ENCODE data around the gene ARMC10. TPM values are rescaled to one million over a fixed set of nuclear protein-coding genes. Genes with fewer than 3 reads are reported as not detected.

ARMC10 gene
- total RNA-seq, 2 experiments from 2014 or later: 27.0 to 31.5 TPM

- CTCF ChIA-PET: no interaction called here
- no peak for DNase-seq
- Mint-ChIP-seq H3K4me1 (peaks cover 7% of the 10 kb centered on the region), H3K27me3 (no peaks in the 10 kb centered on the region), H3K9me3 (no peaks in the 10 kb centered on the region), H3K27ac (no peak overlapping the region), H3K4me3 (no peak overlapping the region), H3K36me3 (ENCODE audit: low read depth) (peaks cover 41% of the 10 kb centered on the region)
- POLR2A ChIA-PET: no interaction called here
These were observed 42.1 kb downstream of the ARMC10 start for GRCh38 chr7:103116991-103117390.

GRCh38 chr7:103117465-103117864 lies 42.5 kb downstream of the ARMC10 start:
- Mint-ChIP-seq H3K27ac (no peak overlapping the region), H3K27me3 (no peaks in the 10 kb centered on the region), H3K4me1 (peaks cover 7% of the 10 kb centered on the region), H3K36me3 (ENCODE audit: low read depth) (peaks cover 41% of the 10 kb centered on the region), H3K4me3 (no peak overlapping the region), H3K9me3 (no peaks in the 10 kb centered on the region)
- CTCF ChIA-PET: no interaction called here
- DNase-seq: no peak
- POLR2A ChIA-PET: no interaction called here

- H3K9me3 Mint-ChIP-seq: no peaks in the 10 kb centered on the region
- CTCF ChIA-PET: interaction anchor here (0.6 kb wide), 1 partner anchor 10 kb away, joined by 3 read pairs; no protein-coding TSS in a partner anchor
- no peaks in the 10 kb centered on the region for H3K27me3 Mint-ChIP-seq
These were observed 44.9 kb downstream of the ARMC10 start for GRCh38 chr7:103119791-103120291.

GRCh38 chr7:103120362-103120761 lies 45.4 kb downstream of the ARMC10 start:
- no peak for DNase-seq
- CTCF ChIA-PET: interaction anchor here (0.6 kb wide), 1 partner anchor 10 kb away, joined by 3 read pairs; no protein-coding TSS in a partner anchor
- H3K27ac Mint-ChIP-seq: no peak overlapping the region
- peaks cover 32% of the 10 kb centered on the region for H3K36me3 Mint-ChIP-seq (ENCODE audit: low read depth)
- no peaks in the 10 kb centered on the region for H3K27me3 Mint-ChIP-seq
- H3K9me3 Mint-ChIP-seq: no peaks in the 10 kb centered on the region
- POLR2A ChIA-PET: no interaction called here
- no peaks in the 10 kb centered on the region for H3K4me1 Mint-ChIP-seq
- H3K4me3 Mint-ChIP-seq: no peak overlapping the region

More at GRCh38 chr7:103119791-103120291, 44.9 kb downstream of the ARMC10 start:
- no peak overlapping the region for H3K27ac Mint-ChIP-seq
- POLR2A ChIA-PET: no interaction called here
- H3K36me3 Mint-ChIP-seq (ENCODE audit: low read depth): peaks cover 34% of the 10 kb centered on the region
- H3K4me1 Mint-ChIP-seq: no peaks in the 10 kb centered on the region
- no peak for DNase-seq
- H3K4me3 Mint-ChIP-seq: no peak overlapping the region

- H3K4me3 Mint-ChIP-seq: no peak overlapping the region
- H3K27ac Mint-ChIP-seq: no peak overlapping the region
- POLR2A ChIA-PET: no interaction called here
- CTCF ChIA-PET: no interaction called here
- peaks cover 38% of the 10 kb centered on the region for H3K36me3 Mint-ChIP-seq (ENCODE audit: low read depth)
- no peaks in the 10 kb centered on the region for H3K27me3 Mint-ChIP-seq
- DNase-seq: no peak
- H3K4me1 Mint-ChIP-seq: no peaks in the 10 kb centered on the region
- H3K9me3 Mint-ChIP-seq: no peaks in the 10 kb centered on the region
These were observed 46.7 kb downstream of the ARMC10 start for GRCh38 chr7:103121641-103122040.

- no peaks in the 10 kb centered on the region for H3K9me3 Mint-ChIP-seq
These were observed 48.6 kb downstream of the ARMC10 start for GRCh38 chr7:103123529-103123928.

GRCh38 chr7:103124429-103124979 lies 49.6 kb downstream of the ARMC10 start:
- Mint-ChIP-seq H3K9me3 (no peaks in the 10 kb centered on the region), H3K27ac (no peak overlapping the region), H3K36me3 (ENCODE audit: low read depth) (peaks cover 43% of the 10 kb centered on the region), H3K27me3 (no peaks in the 10 kb centered on the region), H3K4me1 (no peaks in the 10 kb centered on the region), H3K4me3 (no peak overlapping the region)
- ChIA-PET CTCF (no interaction called here), POLR2A (no interaction called here)
- no peak for DNase-seq

More at GRCh38 chr7:103123529-103123928, 48.6 kb downstream of the ARMC10 start:
- Mint-ChIP-seq H3K27ac (no peak overlapping the region), H3K27me3 (no peaks in the 10 kb centered on the region), H3K4me1 (no peaks in the 10 kb centered on the region), H3K36me3 (ENCODE audit: low read depth) (peaks cover 45% of the 10 kb centered on the region), H3K4me3 (no peak overlapping the region)
- ChIA-PET POLR2A (no interaction called here), CTCF (no interaction called here)
- no peak for DNase-seq

- Mint-ChIP-seq H3K4me3 (no peak overlapping the region), H3K27ac (no peak overlapping the region), H3K36me3 (ENCODE audit: low read depth) (peaks cover 24% of the 10 kb centered on the region), H3K27me3 (no peaks in the 10 kb centered on the region), H3K4me1 (peaks cover 5% of the 10 kb centered on the region), H3K9me3 (no peaks in the 10 kb centered on the region)
- ChIA-PET POLR2A (no interaction called here), CTCF (no interaction called here)
- no peak for DNase-seq
These were observed 52.1 kb downstream of the ARMC10 start for GRCh38 chr7:103127006-103127405.

GRCh38 chr7:103129702-103130549 lies 55.0 kb downstream of the ARMC10 start:
- H3K9me3 Mint-ChIP-seq: no peaks in the 10 kb centered on the region
- no peak for DNase-seq
- peaks cover 6% of the 10 kb centered on the region for H3K4me1 Mint-ChIP-seq
- CTCF ChIA-PET: interaction anchor here (0.6 to 1.2 kb wide), 3 partner anchors 10 to 68 kb away, joined by 3 to 7 read pairs (median 4); partner anchors contain the start of gene ARMC10
- H3K27me3 Mint-ChIP-seq: no peaks in the 10 kb centered on the region
- no peak overlapping the region for H3K4me3 Mint-ChIP-seq
- POLR2A ChIA-PET: no interaction called here
- no peak overlapping the region for H3K27ac Mint-ChIP-seq
- H3K36me3 Mint-ChIP-seq (ENCODE audit: low read depth): peaks cover 16% of the 10 kb centered on the region

GRCh38 chr7:103130901-103131624 lies 56.1 kb downstream of the ARMC10 start:
- no peak for DNase-seq
- POLR2A ChIA-PET: no interaction called here
- Mint-ChIP-seq H3K36me3 (ENCODE audit: low read depth) (peaks cover 14% of the 10 kb centered on the region), H3K27me3 (no peaks in the 10 kb centered on the region), H3K4me3 (no peak overlapping the region), H3K27ac (no peak overlapping the region), H3K9me3 (no peaks in the 10 kb centered on the region), H3K4me1 (peaks cover 6% of the 10 kb centered on the region)
- CTCF ChIA-PET: interaction anchor here (1.2 kb wide), 1 partner anchor 69 kb away, joined by 7 read pairs; no protein-coding TSS in a partner anchor

- ChIA-PET POLR2A (no interaction called here), CTCF (no interaction called here)
- H3K27me3 Mint-ChIP-seq: no peaks in the 10 kb centered on the region
- DNase-seq: no peak
- H3K9me3 Mint-ChIP-seq: no peaks in the 10 kb centered on the region
- no peak overlapping the region for H3K4me3 Mint-ChIP-seq
- H3K27ac Mint-ChIP-seq: no peak overlapping the region
- H3K36me3 Mint-ChIP-seq (ENCODE audit: low read depth): peaks cover under 1% of the 10 kb centered on the region
- peaks cover 6% of the 10 kb centered on the region for H3K4me1 Mint-ChIP-seq
These were observed 58.2 kb downstream of the ARMC10 start for GRCh38 chr7:103132995-103133688.

GRCh38 chr7:103134836-103135554 lies 60.1 kb downstream of the ARMC10 start:
- no peaks in the 10 kb centered on the region for H3K36me3 Mint-ChIP-seq (ENCODE audit: low read depth)
- CTCF ChIA-PET: no interaction called here
- H3K9me3 Mint-ChIP-seq: no peaks in the 10 kb centered on the region
- H3K27me3 Mint-ChIP-seq: no peaks in the 10 kb centered on the region
- H3K27ac Mint-ChIP-seq: no peak overlapping the region
- POLR2A ChIA-PET: interaction anchor here (0.6 kb wide), 1 partner anchor 13 kb away, joined by 3 read pairs; no protein-coding TSS in a partner anchor
- DNase-seq: no peak
- peaks cover 4% of the 10 kb centered on the region for H3K4me1 Mint-ChIP-seq
- H3K4me3 Mint-ChIP-seq: no peak overlapping the region
